WTC11 (cell line): ENCODE results near the gene PHYHIPL. TPM values are rescaled to one million over a fixed set of nuclear protein-coding genes. Genes with fewer than 3 reads are reported as not detected.

ENCODE experiments used
- ATAC-seq: fragments of 200-7000 bp; cut with Tn5 transposase; 2 replicates; pipeline ENCODE4 v1.10.0; 2021; ENCODE audit warnings: mild to moderate bottlenecking, moderate library complexity
- CTCF ChIA-PET: fragments of 300-600 bp; sonication (Branson Sonifier 250); formaldehyde crosslinking; loops from one replicate; lab custom pipeline; 2021; ENCODE audit warnings: antibody characterized with exemption; lab: Charles Lee
- POLR2A ChIA-PET: fragments of 350-600 bp; sonication (Branson Sonifier 250); formaldehyde crosslinking; loops from one replicate; lab custom pipeline; 2021; ENCODE audit warnings: antibody characterized with exemption; lab: Charles Lee
- DNase-seq: peaks from one replicate; pipeline ENCODE4 v3.0.0; 2021; ENCODE audit warnings: low spot score
- H3K27ac Mint-ChIP-seq: 2 replicates; pipeline ENCODE4 v1.8.0; 2021; ENCODE audit warnings: mixed read lengths
- H3K27me3 Mint-ChIP-seq: 2 replicates; pipeline ENCODE4 v1.8.0; 2021; ENCODE audit warnings: low read depth, mild to moderate bottlenecking, moderate library complexity, mixed read lengths
- H3K36me3 Mint-ChIP-seq: 2 replicates; pipeline ENCODE4 v1.8.0; 2021; ENCODE audit warnings: mixed read lengths
- H3K4me1 Mint-ChIP-seq: 2 replicates; pipeline ENCODE4 v1.8.0; 2022; ENCODE audit warnings: mixed read lengths
- H3K4me3 Mint-ChIP-seq: 2 replicates; pipeline ENCODE4 v1.8.0; 2021; ENCODE audit warnings: mild to moderate bottlenecking, moderate library complexity, mixed read lengths
- H3K9me3 Mint-ChIP-seq: 2 replicates; pipeline ENCODE4 v1.8.0; 2021; ENCODE audit warnings: mixed read lengths
- ATF3 ChIP-seq: sonication (generic); formaldehyde crosslinking; conservative IDR thresholded peaks from 2 replicates; pipeline ENCODE4 v1.8.1; 2022; ENCODE audit warnings: mild to moderate bottlenecking, missing genetic modification reagents
- CBFB ChIP-seq: sonication (generic); formaldehyde crosslinking; IDR thresholded peaks from 2 replicates; pipeline ENCODE4 v1.8.1; 2022; ENCODE audit warnings: mild to moderate bottlenecking, low read depth, missing genetic modification reagents
- E2F1 ChIP-seq: sonication (generic); formaldehyde crosslinking; IDR thresholded peaks from 2 replicates; pipeline ENCODE4 v1.8.0; 2022; ENCODE audit warnings: mild to moderate bottlenecking, missing genetic modification reagents
- E2F5 ChIP-seq: sonication (generic); formaldehyde crosslinking; IDR thresholded peaks from 2 replicates; pipeline ENCODE4 v1.8.1; 2022; ENCODE audit warnings: mild to moderate bottlenecking, moderate library complexity, missing genetic modification reagents
- FOXJ3 ChIP-seq: sonication (generic); formaldehyde crosslinking; IDR thresholded peaks from 2 replicates; pipeline ENCODE4 v1.9.0; 2021; ENCODE audit warnings: missing genetic modification reagents, mild to moderate bottlenecking, borderline replicate concordance
- GRHL2 ChIP-seq: fragments of 250-450 bp; sonication (Bioruptor Pico); IDR thresholded peaks from 2 replicates; pipeline ENCODE4 v1.8.0; 2022; ENCODE audit warnings: mild to moderate bottlenecking, moderate library complexity; ENCODE audit not compliant: insufficient replicate concordance, severe bottlenecking
- GTF2I ChIP-seq: fragments of 250-450 bp; sonication (Bioruptor Pico); conservative IDR thresholded peaks from 2 replicates; pipeline ENCODE4 v1.4.0; 2021; ENCODE audit warnings: mild to moderate bottlenecking
- IRF1 ChIP-seq: sonication (generic); formaldehyde crosslinking; IDR thresholded peaks from 2 replicates; pipeline ENCODE4 v1.8.0; 2023; ENCODE audit warnings: missing genetic modification reagents
- NFE2L1 ChIP-seq: sonication (generic); formaldehyde crosslinking; IDR thresholded peaks from 2 replicates; pipeline ENCODE4 v1.8.1; 2023; ENCODE audit warnings: missing genetic modification reagents
- NFYB ChIP-seq: sonication (generic); formaldehyde crosslinking; conservative IDR thresholded peaks from 2 replicates; pipeline ENCODE4 v1.8.0; 2022; ENCODE audit warnings: low read depth, missing genetic modification reagents
- NR3C1 ChIP-seq: sonication (generic); formaldehyde crosslinking; conservative IDR thresholded peaks from 2 replicates; pipeline ENCODE4 v1.8.1; 2023; ENCODE audit warnings: low read depth, mild to moderate bottlenecking, missing genetic modification reagents
- OVOL2 ChIP-seq: fragments of 250-450 bp; sonication (Bioruptor Pico); IDR thresholded peaks from 2 replicates; pipeline ENCODE4 v1.9.0; 2021; ENCODE audit warnings: mild to moderate bottlenecking, borderline replicate concordance
- PRRX2 ChIP-seq: fragments of 250-450 bp; sonication (Bioruptor Pico); IDR thresholded peaks from 2 replicates; pipeline ENCODE4 v1.8.0; 2021; ENCODE audit warnings: mild to moderate bottlenecking
- RELA ChIP-seq: sonication (generic); formaldehyde crosslinking; IDR thresholded peaks from 2 replicates; pipeline ENCODE4 v1.8.1; 2022; ENCODE audit warnings: missing genetic modification reagents, mild to moderate bottlenecking, borderline replicate concordance
- TCF7 ChIP-seq: sonication (generic); formaldehyde crosslinking; IDR thresholded peaks from 2 replicates; pipeline ENCODE4 v1.8.0; 2022; ENCODE audit warnings: mild to moderate bottlenecking, low read depth, missing genetic modification reagents, moderate library complexity
- TEAD4 ChIP-seq: sonication (generic); formaldehyde crosslinking; IDR thresholded peaks from 2 replicates; pipeline ENCODE4 v1.8.0; 2022; ENCODE audit warnings: mild to moderate bottlenecking, missing genetic modification reagents
- ZNF263 ChIP-seq: sonication (generic); formaldehyde crosslinking; IDR thresholded peaks from 2 replicates; pipeline ENCODE4 v1.8.1; 2022; ENCODE audit warnings: low read depth, mild to moderate bottlenecking, moderate library complexity, missing genetic modification reagents
- ZNF423 ChIP-seq: fragments of 250-450 bp; sonication (Bioruptor Pico); IDR thresholded peaks from 2 replicates; pipeline ENCODE4 v2.1.2; 2022; ENCODE audit warnings: mild to moderate bottlenecking, moderate library complexity
- total RNA-seq: library from RNA; stranded (reverse); gene quantifications from 3 replicates; pipeline ENCODE4 v1.2.3, GENCODE V29; 2021
- TF ChIP-seq, protein P1 (sequence below): fragments of 250-450 bp; sonication (Bioruptor Pico); IDR thresholded peaks from 2 replicates; pipeline ENCODE4 v2.1.2; 2022; ENCODE audit warnings: mild to moderate bottlenecking, moderate library complexity
- TF ChIP-seq, protein P2 (sequence below): sonication (generic); formaldehyde crosslinking; IDR thresholded peaks from 2 replicates; pipeline ENCODE4 v1.8.0; 2022; ENCODE audit warnings: missing genetic modification reagents
- TF ChIP-seq, protein P3 (sequence below): sonication (generic); formaldehyde crosslinking; IDR thresholded peaks from 2 replicates; pipeline ENCODE4 v1.8.1; 2022; ENCODE audit warnings: missing genetic modification reagents, borderline replicate concordance

The PHYHIPL gene
- total RNA-seq, 1 experiment from 2014 or later, result 0.13 TPM

GRCh38 chr10:59252491-59252890, 76.0 kb downstream of the PHYHIPL start:
- H3K4me3 Mint-ChIP-seq, result no peak overlapping the region
- H3K4me1 Mint-ChIP-seq, result no peaks in the 10 kb centered on the region
- DNase-seq, result no peak
- H3K9me3 Mint-ChIP-seq, result no peaks in the 10 kb centered on the region
- no peak overlapping the region for H3K27ac Mint-ChIP-seq
- TF ChIP-seq IRF1 (CRISPR knock-in tag) (no peak), PRRX2 (no peak), TCF7 (no peak), E2F1 (CRISPR knock-in tag) (no peak), ATF3 (CRISPR knock-in tag) (no peak), NR3C1 (CRISPR knock-in tag) (no peak), GRHL2 (CRISPR knock-in tag) (no peak), NFYB (CRISPR knock-in tag) (no peak), ZNF423 (CRISPR knock-in tag) (no peak), NFE2L1 (no peak), GTF2I (CRISPR knock-in tag) (no peak), OVOL2 (CRISPR knock-in tag) (no peak), TEAD4 (CRISPR knock-in tag) (no peak), E2F5 (no peak), FOXJ3 (CRISPR knock-in tag) (no peak), CBFB (no peak)
- TF ChIP-seq, protein P1, sequence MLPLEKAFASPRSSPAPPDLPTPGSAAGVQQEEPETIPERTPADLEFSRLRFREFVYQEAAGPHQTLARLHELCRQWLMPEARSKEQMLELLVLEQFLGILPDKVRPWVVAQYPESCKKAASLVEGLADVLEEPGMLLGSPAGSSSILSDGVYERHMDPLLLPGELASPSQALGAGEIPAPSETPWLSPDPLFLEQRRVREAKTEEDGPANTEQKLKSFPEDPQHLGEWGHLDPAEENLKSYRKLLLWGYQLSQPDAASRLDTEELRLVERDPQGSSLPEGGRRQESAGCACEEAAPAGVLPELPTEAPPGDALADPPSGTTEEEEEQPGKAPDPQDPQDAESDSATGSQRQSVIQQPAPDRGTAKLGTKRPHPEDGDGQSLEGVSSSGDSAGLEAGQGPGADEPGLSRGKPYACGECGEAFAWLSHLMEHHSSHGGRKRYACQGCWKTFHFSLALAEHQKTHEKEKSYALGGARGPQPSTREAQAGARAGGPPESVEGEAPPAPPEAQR (CRISPR knock-in tag), result no peak
- TF ChIP-seq, protein P2, sequence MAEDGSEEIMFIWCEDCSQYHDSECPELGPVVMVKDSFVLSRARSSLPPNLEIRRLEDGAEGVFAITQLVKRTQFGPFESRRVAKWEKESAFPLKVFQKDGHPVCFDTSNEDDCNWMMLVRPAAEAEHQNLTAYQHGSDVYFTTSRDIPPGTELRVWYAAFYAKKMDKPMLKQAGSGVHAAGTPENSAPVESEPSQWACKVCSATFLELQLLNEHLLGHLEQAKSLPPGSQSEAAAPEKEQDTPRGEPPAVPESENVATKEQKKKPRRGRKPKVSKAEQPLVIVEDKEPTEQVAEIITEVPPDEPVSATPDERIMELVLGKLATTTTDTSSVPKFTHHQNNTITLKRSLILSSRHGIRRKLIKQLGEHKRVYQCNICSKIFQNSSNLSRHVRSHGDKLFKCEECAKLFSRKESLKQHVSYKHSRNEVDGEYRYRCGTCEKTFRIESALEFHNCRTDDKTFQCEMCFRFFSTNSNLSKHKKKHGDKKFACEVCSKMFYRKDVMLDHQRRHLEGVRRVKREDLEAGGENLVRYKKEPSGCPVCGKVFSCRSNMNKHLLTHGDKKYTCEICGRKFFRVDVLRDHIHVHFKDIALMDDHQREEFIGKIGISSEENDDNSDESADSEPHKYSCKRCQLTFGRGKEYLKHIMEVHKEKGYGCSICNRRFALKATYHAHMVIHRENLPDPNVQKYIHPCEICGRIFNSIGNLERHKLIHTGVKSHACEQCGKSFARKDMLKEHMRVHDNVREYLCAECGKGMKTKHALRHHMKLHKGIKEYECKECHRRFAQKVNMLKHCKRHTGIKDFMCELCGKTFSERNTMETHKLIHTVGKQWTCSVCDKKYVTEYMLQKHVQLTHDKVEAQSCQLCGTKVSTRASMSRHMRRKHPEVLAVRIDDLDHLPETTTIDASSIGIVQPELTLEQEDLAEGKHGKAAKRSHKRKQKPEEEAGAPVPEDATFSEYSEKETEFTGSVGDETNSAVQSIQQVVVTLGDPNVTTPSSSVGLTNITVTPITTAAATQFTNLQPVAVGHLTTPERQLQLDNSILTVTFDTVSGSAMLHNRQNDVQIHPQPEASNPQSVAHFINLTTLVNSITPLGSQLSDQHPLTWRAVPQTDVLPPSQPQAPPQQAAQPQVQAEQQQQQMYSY (CRISPR knock-in tag), result no peak
- ChIA-PET CTCF (no interaction called here), POLR2A (no interaction called here)
- H3K27me3 Mint-ChIP-seq, result no peaks in the 10 kb centered on the region
- no peaks in the 10 kb centered on the region for H3K36me3 Mint-ChIP-seq
- ATAC-seq, result no peak

DNA sequence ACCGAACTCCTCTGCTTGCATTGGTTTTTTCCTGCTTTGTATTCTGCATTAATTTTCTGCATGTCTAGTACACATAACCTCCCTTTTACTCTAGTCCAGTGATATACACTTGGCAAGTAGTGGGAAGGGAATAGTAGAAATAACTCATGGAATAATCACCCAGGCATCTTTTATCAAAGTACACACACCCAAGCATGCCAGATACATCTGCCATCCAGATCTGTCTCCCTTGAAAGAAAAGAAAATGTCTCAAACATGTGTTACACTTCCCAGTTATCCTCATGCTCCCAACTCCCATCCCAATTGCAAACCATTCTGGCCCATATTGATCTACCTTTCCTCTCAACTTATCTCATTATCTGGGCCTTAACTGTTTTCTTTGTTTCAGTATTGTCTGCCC, 79.0 kb downstream of the PHYHIPL start:
- Mint-ChIP-seq H3K36me3 (no peaks in the 10 kb centered on the region), H3K27me3 (no peaks in the 10 kb centered on the region), H3K4me3 (no peak overlapping the region), H3K9me3 (no peaks in the 10 kb centered on the region), H3K27ac (no peak overlapping the region), H3K4me1 (no peaks in the 10 kb centered on the region)
- no peak for ATAC-seq
- no peak for DNase-seq
- POLR2A ChIA-PET, result no interaction called here
- CTCF ChIA-PET, result no interaction called here
- TF ChIP-seq NFE2L1 (no peak), RELA (no peak), ZNF263 (CRISPR knock-in tag) (no peak), ZNF423 (CRISPR knock-in tag) (no peak)
- TF ChIP-seq, protein P1 (CRISPR knock-in tag), result no peak
- TF ChIP-seq, protein P2 (CRISPR knock-in tag), result no peak
- TF ChIP-seq, protein P3, sequence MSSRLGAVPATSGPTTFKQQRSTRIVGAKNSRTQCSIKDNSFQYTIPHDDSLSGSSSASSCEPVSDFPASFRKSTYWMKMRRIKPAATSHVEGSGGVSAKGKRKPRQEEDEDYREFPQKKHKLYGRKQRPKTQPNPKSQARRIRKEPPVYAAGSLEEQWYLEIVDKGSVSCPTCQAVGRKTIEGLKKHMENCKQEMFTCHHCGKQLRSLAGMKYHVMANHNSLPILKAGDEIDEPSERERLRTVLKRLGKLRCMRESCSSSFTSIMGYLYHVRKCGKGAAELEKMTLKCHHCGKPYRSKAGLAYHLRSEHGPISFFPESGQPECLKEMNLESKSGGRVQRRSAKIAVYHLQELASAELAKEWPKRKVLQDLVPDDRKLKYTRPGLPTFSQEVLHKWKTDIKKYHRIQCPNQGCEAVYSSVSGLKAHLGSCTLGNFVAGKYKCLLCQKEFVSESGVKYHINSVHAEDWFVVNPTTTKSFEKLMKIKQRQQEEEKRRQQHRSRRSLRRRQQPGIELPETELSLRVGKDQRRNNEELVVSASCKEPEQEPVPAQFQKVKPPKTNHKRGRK, result no peak
